Endothelial cell of umbilical vein (primary cell): ENCODE results near the gene TDRD9. TPM values are rescaled to one million over a fixed set of nuclear protein-coding genes. Genes with fewer than 3 reads are reported as not detected.

ENCODE experiments used
- BruUV-seq: library from RNA; stranded (reverse); fragments of 400-500 nt; replicated peaks from 2 replicates; lab custom pipeline; 2021; lab: Mats Ljungman, UMichigan
- CTCF ChIA-PET: fragments of 300-600, 350-600 bp; sonication (Branson Sonifier 250); formaldehyde crosslinking; loops from one replicate; lab custom pipeline; 2021; ENCODE audit warnings: antibody characterized with exemption, inconsistent platforms; lab: Charles Lee
- POLR2A ChIA-PET: fragments of 300-600, 350-600 bp; sonication (Branson Sonifier 250); formaldehyde crosslinking; loops from one replicate; lab custom pipeline; 2021; ENCODE audit warnings: antibody characterized with exemption, inconsistent platforms; lab: Charles Lee
- DNase-seq: peaks from one replicate; pipeline ENCODE4 v3.0.0-alpha.2; 2011; ENCODE audit warnings: low read depth, low spot score
- FAIRE-seq: peaks from 2 replicates; lab custom pipeline; 2011; peaks lifted over from hg19 to GRCh38; lab: Jason Lieb, UNC
- H2AFZ ChIP-seq: 2 replicates; pipeline ENCODE4 v1.6.0; 2012; ENCODE audit warnings: low read depth, low read length, control low read depth, inconsistent platforms
- H3K27ac ChIP-seq: 2 replicates; pipeline ENCODE4 v1.5.1; 2011; ENCODE audit warnings: low read depth, mild to moderate bottlenecking, control low read depth, low read length, moderate library complexity; ENCODE audit not compliant: insufficient read depth
- H3K27me3 ChIP-seq, 2 experiments: 2 replicates each; pipeline versions ENCODE4 v1.6.0 to v1.6.1; 2011; ENCODE audit warnings: low read length in 2 of 2, mixed read lengths in 1 of 2; ENCODE audit not compliant: control insufficient read depth in 2 of 2, insufficient read depth in 2 of 2
- H3K36me3 ChIP-seq, 2 experiments: 2 replicates in 1 of 2; 3 replicates in 1 of 2; pipeline ENCODE4 v1.5.1; 2011; ENCODE audit warnings: low read length in 2 of 2, mild to moderate bottlenecking in 1 of 2, moderate library complexity in 1 of 2; ENCODE audit not compliant: control insufficient read depth in 2 of 2, insufficient read depth in 2 of 2; ENCODE audit errors: extremely low read depth in 1 of 2
- H3K4me1 ChIP-seq: 3 replicates; pipeline ENCODE4 v1.5.1; 2011; ENCODE audit warnings: mild to moderate bottlenecking, low read length; ENCODE audit not compliant: control insufficient read depth, insufficient read depth; ENCODE audit errors: extremely low read depth
- H3K4me2 ChIP-seq: 2 replicates; pipeline ENCODE4 v1.6.1; 2011; ENCODE audit warnings: low read length, control low read depth, mixed read lengths; ENCODE audit not compliant: insufficient read depth
- H3K4me3 ChIP-seq, 3 experiments: fragments of 200-600 bp in 1 of 3; sonication (generic), shearing (Covaris generic) in 1 of 3; replicated peaks in 1 of 3; 2 replicates each; pipeline ENCODE4 v1.5.1; 2011 to 2016; ENCODE audit warnings: control low read depth in 3 of 3, low read length in 3 of 3, mild to moderate bottlenecking in 2 of 3, inconsistent platforms in 1 of 3, low read depth in 1 of 3, moderate library complexity in 1 of 3; ENCODE audit not compliant: insufficient read depth in 1 of 3
- H3K79me2 ChIP-seq: 2 replicates; pipeline ENCODE4 v1.6.0; 2012; ENCODE audit warnings: low read length, inconsistent platforms; ENCODE audit not compliant: control insufficient read depth, insufficient read depth
- H3K9ac ChIP-seq: replicated peaks from 2 replicates; pipeline ENCODE3; 2011; ENCODE audit warnings: low read length, control low read depth; ENCODE audit not compliant: insufficient read depth; ENCODE audit errors: extremely low read depth
- H3K9me1 ChIP-seq: replicated peaks from 3 replicates; pipeline ENCODE4 v1.6.0; 2011; ENCODE audit warnings: mild to moderate bottlenecking, low read length; ENCODE audit not compliant: control insufficient read depth, insufficient read depth; ENCODE audit errors: extremely low read depth
- H3K9me3 ChIP-seq: replicated peaks from 2 replicates; pipeline ENCODE4 v1.5.1; 2012; ENCODE audit warnings: low read length, inconsistent platforms; ENCODE audit not compliant: control insufficient read depth, insufficient read depth
- H4K20me1 ChIP-seq: replicated peaks from 2 replicates; pipeline ENCODE3; 2011; ENCODE audit warnings: mild to moderate bottlenecking, low read length; ENCODE audit not compliant: control insufficient read depth, insufficient read depth; ENCODE audit errors: extremely low read depth
- CTCF ChIP-seq, 2 donors: IDR thresholded peaks; 1 replicate in 1 of 2; 2 replicates in 1 of 2; pipeline ENCODE4 v1.5.1; 2011; ENCODE audit warnings: low read length in 2 of 2, mild to moderate bottlenecking in 2 of 2, moderate library complexity in 2 of 2, control low read depth in 1 of 2, inconsistent platforms in 1 of 2, low read depth in 1 of 2; ENCODE audit not compliant: insufficient read depth in 1 of 2; ENCODE audit errors: extremely low read depth in 1 of 2
- FOS ChIP-seq: IDR thresholded peaks from 2 replicates; pipeline ENCODE4 v1.6.1; 2011; ENCODE audit warnings: mild to moderate bottlenecking, low read length, moderate library complexity, borderline replicate concordance; ENCODE audit not compliant: insufficient read depth
- GATA2 ChIP-seq: IDR thresholded peaks from 2 replicates; pipeline ENCODE4 v1.7.0; 2011; ENCODE audit warnings: low read depth, mild to moderate bottlenecking, moderate library complexity, mixed read lengths, low read length; ENCODE audit not compliant: insufficient read length, insufficient read depth
- MAX ChIP-seq: IDR thresholded peaks from 2 replicates; pipeline ENCODE4 v1.6.1; 2011; ENCODE audit not compliant: insufficient read depth, insufficient read length
- MYC ChIP-seq: IDR thresholded peaks from one replicate; pipeline ENCODE4 v1.6.1; 2011; ENCODE audit warnings: mild to moderate bottlenecking, low read depth, low read length
- POLR2AphosphoS5 ChIP-seq: IDR thresholded peaks from 2 replicates; pipeline ENCODE4 v1.6.1; 2012; ENCODE audit warnings: low read depth, mild to moderate bottlenecking, control low read depth, low read length, moderate library complexity; ENCODE audit not compliant: insufficient read depth
- dilution Hi-C: fragments of 300-500 bp; cut with MboI; formaldehyde crosslinking; loops from one replicate; pipeline ENCODE4 v1.15.0; 2019; ENCODE audit warnings: low sequenced_read_pairs; ENCODE audit not compliant: extremely low pct_ligation_motif_present
- intact Hi-C: fragments of 100-400 bp; cut with micrococcal nuclease; formaldehyde crosslinking; loops from one replicate; pipeline ENCODE4 v1.10.0; 2022
- polyA plus RNA-seq, 4 experiments: library from polyadenylated mRNA; depleted of rRNA in 3 of 4; stranded (reverse) in 3 of 4; unstranded in 1 of 4; fragments of >200 nt; gene quantifications; 2 replicates each; pipeline versions ENCODE4 v1.2.1 to v1.2.3, GENCODE V29; 2011 to 2012; ENCODE audit warnings: missing spikeins in 1 of 4
- total RNA-seq: library from RNA; stranded (reverse); gene quantifications from 2 replicates; pipeline ENCODE4 v1.2.3, GENCODE V29; 2021

TDRD9 gene
- total and polyA plus RNA-seq, 2 donors (not counting 3 experiments of a cell fraction or from before 2014, with no cell fraction given), result 0.52 to 1.4 TPM

GRCh38 chr14:104047761-104048160, 119.5 kb downstream of the TDRD9 start:
- Histone ChIP-seq H3K9me1 (no peaks in the 10 kb centered on the region), H3K79me2 (no peaks in the 10 kb centered on the region), H3K9ac (no peak overlapping the region), H3K36me3 (no peaks in the 10 kb centered on the region), H3K27me3 (no peaks in the 10 kb centered on the region), H2AFZ (no peak overlapping the region), H3K4me2 (no peak overlapping the region), H3K4me3 (no peak overlapping the region), H3K4me1 (no peaks in the 10 kb centered on the region), H3K27ac (no peak overlapping the region), H4K20me1 (no peaks in the 10 kb centered on the region), H3K9me3 (no peaks in the 10 kb centered on the region)
- intact Hi-C loops, result no loop called here
- DNase-seq (no peak), FAIRE-seq (no peak)
- TF ChIP-seq MAX (no peak), FOS (no peak), CTCF (IDR thresholded peaks at IDR 0.05; ENCODE audit: extremely low read depth in 1 of 2, insufficient read depth in 1 of 2, low read depth in 1 of 2, low read length in 2 of 2) (no peak), POLR2AphosphoS5 (no peak), MYC (no peak), GATA2 (no peak)
- dilution Hi-C loops, result no loop called here
- BruUV-seq, result no TSS peak
- POLR2A ChIA-PET, result no interaction called here
- CTCF ChIA-PET, result interaction anchor here (1.5 kb wide), 1 partner anchor 239 kb away, joined by 4 read pairs; no protein-coding TSS in a partner anchor
